ENCODE results near the gene SDS.

SDS gene

GRCh38 chr12:113408756-113409298 is 5.1 kb upstream of the SDS start:
- Histone ChIP-seq H3K4me1 (ENCODE audit: low read length) (peaks cover 15% of the 10 kb centered on the region), H3K9ac (ENCODE audit: low read length) (no peak overlapping the region), H3K27ac (ENCODE audit: low read length) (no peak overlapping the region), H3K79me2 (ENCODE audit: low read length) (no peaks in the 10 kb centered on the region), H4K20me1 (ENCODE audit: insufficient read depth, low read length) (no peaks in the 10 kb centered on the region), H3K9me3 (ENCODE audit: insufficient read depth, low read length) (no peaks in the 10 kb centered on the region), H3K4me3 (ENCODE audit: low read length) (no peak overlapping the region), H3K4me2 (ENCODE audit: low read length) (no peak overlapping the region), H3K27me3 (ENCODE audit: low read depth, low read length) (peaks cover 19% of the 10 kb centered on the region), H3K36me3 (replicated peaks; ENCODE audit: low read depth, low read length) (no peaks in the 10 kb centered on the region), H2AFZ (ENCODE audit: low read depth, low read length) (no peak overlapping the region)
- TF ChIP-seq EZH2phosphoT487 (IDR thresholded peaks at IDR 0.05; ENCODE audit: low read depth) (no peak), CTCF (IDR thresholded peaks at IDR 0.05; ENCODE audit: low read depth, low read length) (no peak)

- Histone ChIP-seq H3K9ac (ENCODE audit: low read length) (no peak overlapping the region), H3K4me3 (ENCODE audit: low read length) (no peak overlapping the region), H3K79me2 (ENCODE audit: low read length) (no peaks in the 10 kb centered on the region), H3K27ac (ENCODE audit: low read length) (no peak overlapping the region), H3K4me2 (ENCODE audit: low read length) (no peak overlapping the region), H4K20me1 (ENCODE audit: insufficient read depth, low read length) (no peaks in the 10 kb centered on the region), H3K36me3 (replicated peaks; ENCODE audit: low read depth, low read length) (no peaks in the 10 kb centered on the region), H2AFZ (ENCODE audit: low read depth, low read length) (no peak overlapping the region), H3K4me1 (ENCODE audit: low read length) (peaks cover 19% of the 10 kb centered on the region), H3K9me3 (ENCODE audit: insufficient read depth, low read length) (no peaks in the 10 kb centered on the region), H3K27me3 (ENCODE audit: low read depth, low read length) (peaks cover 15% of the 10 kb centered on the region)
- no peak for TF ChIP-seq EZH2phosphoT487 (IDR thresholded peaks at IDR 0.05; ENCODE audit: low read depth)
- TF ChIP-seq CTCF (IDR thresholded peaks at IDR 0.05; ENCODE audit: low read depth, low read length) = no peak
Observed at GRCh38 chr12:113407931-113408600, 4.4 kb upstream of the SDS start.

DNA sequence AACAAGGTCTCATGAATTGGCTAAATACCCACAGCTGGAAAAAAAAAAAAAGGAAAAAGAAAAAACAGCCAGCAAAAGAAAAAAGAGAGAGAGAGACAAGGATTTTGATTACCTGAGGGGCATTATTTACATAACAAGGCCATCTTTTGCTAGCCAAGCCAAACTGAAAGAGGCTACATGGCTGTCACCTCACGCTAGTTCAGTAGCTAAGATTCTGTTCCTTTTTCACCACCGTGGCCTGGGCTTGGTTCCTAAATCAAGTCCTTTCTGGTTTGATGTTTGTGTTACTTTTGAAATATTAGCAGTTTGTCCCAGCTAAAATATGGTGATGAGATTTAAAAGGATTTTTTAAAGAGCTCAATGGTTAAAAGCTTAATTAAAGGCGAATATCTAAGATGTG is 2.0 kb upstream of the SDS start:
- no peaks in the 10 kb centered on the region for H3K36me3 ChIP-seq (replicated peaks; ENCODE audit: low read depth, low read length)
- H3K4me3 ChIP-seq (ENCODE audit: low read length) = no peak overlapping the region
- no peak overlapping the region for H3K4me2 ChIP-seq (ENCODE audit: low read length)
- no peaks in the 10 kb centered on the region for H3K9me3 ChIP-seq (ENCODE audit: insufficient read depth, low read length)
- no peak overlapping the region for H2AFZ ChIP-seq (ENCODE audit: low read depth, low read length)
- no peaks in the 10 kb centered on the region for H3K79me2 ChIP-seq (ENCODE audit: low read length)
- peaks cover 12% of the 10 kb centered on the region; the same call in 1 of the 2 replicates for H3K27me3 ChIP-seq (ENCODE audit: low read depth, low read length)
- H4K20me1 ChIP-seq (ENCODE audit: insufficient read depth, low read length) = no peaks in the 10 kb centered on the region
- TF ChIP-seq EZH2phosphoT487 (IDR thresholded peaks at IDR 0.05; ENCODE audit: low read depth) (no peak), CTCF (IDR thresholded peaks at IDR 0.05; ENCODE audit: low read depth, low read length) (no peak)
- peaks cover 19% of the 10 kb centered on the region for H3K4me1 ChIP-seq (ENCODE audit: low read length)
- H3K9ac ChIP-seq (ENCODE audit: low read length) = no peak overlapping the region
- H3K27ac ChIP-seq (ENCODE audit: low read length) = no peak overlapping the region

DNA sequence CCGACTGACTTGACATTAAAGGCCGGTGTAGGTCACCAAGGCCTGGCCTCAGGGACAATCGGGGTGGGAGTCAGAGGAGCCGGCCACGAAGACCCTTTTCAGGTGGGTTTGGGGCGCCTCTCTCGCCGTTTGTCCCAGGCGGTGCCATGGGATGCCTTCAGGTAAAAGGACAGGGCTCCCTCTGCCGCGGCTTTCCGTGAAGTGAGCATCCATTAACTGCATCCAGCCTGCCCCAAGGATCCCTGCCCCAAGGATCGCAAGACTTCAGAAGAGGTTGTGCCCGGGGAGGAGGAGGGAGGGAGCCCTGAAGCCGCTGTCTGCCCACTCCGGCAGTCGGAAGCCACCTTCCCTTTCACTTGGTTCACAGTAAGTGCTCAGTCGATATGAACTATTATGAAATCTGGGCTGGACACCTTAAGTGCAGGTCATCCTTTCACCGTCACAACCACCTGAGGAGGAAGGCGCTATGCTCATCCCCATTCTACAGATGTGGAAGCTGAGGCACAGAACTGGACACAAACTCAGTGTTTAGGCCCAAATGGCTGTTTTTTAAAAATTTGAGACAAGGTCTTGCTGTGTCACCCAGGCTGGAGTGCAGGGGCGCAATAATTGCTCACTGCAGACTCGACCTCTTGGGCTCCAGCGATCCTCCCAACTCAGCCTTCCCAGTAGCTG is 964 bp downstream of the SDS start:
- Histone ChIP-seq H2AFZ (ENCODE audit: low read depth, low read length) (no peak overlapping the region), H4K20me1 (ENCODE audit: insufficient read depth, low read length) (no peaks in the 10 kb centered on the region), H3K27me3 (ENCODE audit: low read depth, low read length) (peaks cover 4% of the 10 kb centered on the region; the same call in 1 of the 2 replicates), H3K4me2 (ENCODE audit: low read length) (no peak overlapping the region), H3K9me3 (ENCODE audit: insufficient read depth, low read length) (no peaks in the 10 kb centered on the region), H3K27ac (ENCODE audit: low read length) (no peak overlapping the region), H3K9ac (ENCODE audit: low read length) (no peak overlapping the region), H3K36me3 (replicated peaks; ENCODE audit: low read depth, low read length) (no peaks in the 10 kb centered on the region), H3K4me1 (ENCODE audit: low read length) (peaks cover 19% of the 10 kb centered on the region), H3K4me3 (ENCODE audit: low read length) (no peak overlapping the region), H3K79me2 (ENCODE audit: low read length) (no peaks in the 10 kb centered on the region)
- TF ChIP-seq EZH2phosphoT487 (IDR thresholded peaks at IDR 0.05; ENCODE audit: low read depth) = no peak
- TF ChIP-seq CTCF (IDR thresholded peaks at IDR 0.05; ENCODE audit: low read depth, low read length) = no peak

Measured in OCI-LY3 (cell line).